ENCODE results near the gene TRABD.
"Not testable (repeated sequence)": the region's sequence is repeated elsewhere in the genome, so short reads cannot be mapped to it uniquely, and the experiment has no call there.

TRABD gene

GRCh38 chr22:50185375-50186087 lies at the start of gene TRABD:
Gene TRABD (plus strand): TSS chr22:50185913. CDS start chr22:50193061, 7,148 bp downstream.
- peak; percentile 72 for DNase-seq

GRCh38 chr22:50136581-50137015 lies 49.1 kb upstream of the TRABD start:
- peak; percentile 11 for DNase-seq

GRCh38 chr22:50137277-50137676 lies 48.4 kb upstream of the TRABD start:
- DNase-seq: not testable (repeated sequence)

GRCh38 chr22:50138041-50138440 lies 47.7 kb upstream of the TRABD start:
- DNase-seq: peak; percentile 24

GRCh38 chr22:50138988-50139387 lies 46.7 kb upstream of the TRABD start:
- DNase-seq: no peak

GRCh38 chr22:50139843-50140415 lies 45.8 kb upstream of the TRABD start:
- no peak for DNase-seq

- no peak for DNase-seq
Observed at GRCh38 chr22:50140615-50141014, 45.1 kb upstream of the TRABD start.

GRCh38 chr22:50141462-50141861 lies 44.3 kb upstream of the TRABD start:
- DNase-seq: no peak

GRCh38 chr22:50141891-50142363 lies 43.8 kb upstream of the TRABD start:
- DNase-seq: no peak

GRCh38 chr22:50143096-50143495 lies 42.6 kb upstream of the TRABD start:
- DNase-seq: no peak

- no peak for DNase-seq
Observed at GRCh38 chr22:50144005-50144614, 41.6 kb upstream of the TRABD start.

- no peak for DNase-seq
Observed at GRCh38 chr22:50145721-50146438, 39.8 kb upstream of the TRABD start.

- peak; percentile 27 for DNase-seq
Observed at GRCh38 chr22:50146439-50147238, 39.1 kb upstream of the TRABD start.

- DNase-seq: not testable (repeated sequence)
Observed at GRCh38 chr22:50147258-50148165, 38.2 kb upstream of the TRABD start.

- DNase-seq: no peak
Observed at GRCh38 chr22:50148166-50148500, 37.6 kb upstream of the TRABD start.

- peak; percentile 61 for DNase-seq
Observed at GRCh38 chr22:50148991-50149721, 36.6 kb upstream of the TRABD start.

GRCh38 chr22:50150161-50151129 lies 35.3 kb upstream of the TRABD start:
- DNase-seq: no peak

- no peak for DNase-seq
Observed at GRCh38 chr22:50151571-50152537, 33.9 kb upstream of the TRABD start.

Data from kidney glomerular epithelial cell (primary cell).